ENCODE measurements around the gene CDKAL1. TPM values are rescaled to one million over a fixed set of nuclear protein-coding genes. Genes with fewer than 3 reads are reported as not detected.
"Not testable (repeated sequence)": the region's sequence is repeated elsewhere in the genome, so short reads cannot be mapped to it uniquely, and the experiment has no call there.

The CDKAL1 gene
- total and polyA plus RNA-seq, 2 of the 13 experiments (the other 11 are each of a cell fraction or from before 2014, with no cell fraction given) = 9.5 to 27.7 TPM

DNA sequence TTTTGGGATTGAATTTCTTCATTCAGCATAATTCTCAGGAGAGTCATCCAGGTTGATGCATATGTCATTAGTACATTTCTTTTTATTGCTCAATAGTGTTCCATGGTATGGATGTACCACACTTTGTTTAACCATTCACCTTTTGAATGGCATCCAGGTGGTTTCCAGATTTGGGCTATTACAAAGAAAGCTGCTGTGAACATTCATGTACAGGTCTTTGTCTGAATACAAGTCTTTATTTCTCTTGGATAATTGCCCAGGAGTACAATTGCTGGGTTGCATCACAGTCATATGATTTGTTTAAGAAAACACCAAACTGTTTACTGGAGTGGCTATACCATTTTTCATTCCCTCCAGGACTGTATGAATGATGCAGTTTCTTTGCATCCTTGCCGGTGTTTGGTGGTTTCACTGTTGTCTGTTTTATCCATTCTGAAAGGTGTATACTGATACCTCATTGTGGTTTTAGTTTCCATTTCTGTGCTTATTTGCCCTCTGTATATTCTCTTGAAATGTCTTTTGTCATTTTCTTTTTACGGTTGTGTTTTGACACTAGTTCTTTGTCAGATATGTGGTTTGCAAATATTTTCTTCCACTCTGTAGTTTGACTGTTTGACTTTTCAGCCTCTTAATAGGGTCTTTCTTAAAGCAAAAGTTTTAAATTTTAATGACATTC is 8.8 kb downstream of the CDKAL1 start (continued):
- TF ChIP-seq, protein P1, sequence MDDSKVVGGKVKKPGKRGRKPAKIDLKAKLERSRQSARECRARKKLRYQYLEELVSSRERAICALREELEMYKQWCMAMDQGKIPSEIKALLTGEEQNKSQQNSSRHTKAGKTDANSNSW (CRISPR knock-in tag; IDR thresholded peaks at IDR 0.05; ENCODE audit: borderline replicate concordance) = no peak

DNA sequence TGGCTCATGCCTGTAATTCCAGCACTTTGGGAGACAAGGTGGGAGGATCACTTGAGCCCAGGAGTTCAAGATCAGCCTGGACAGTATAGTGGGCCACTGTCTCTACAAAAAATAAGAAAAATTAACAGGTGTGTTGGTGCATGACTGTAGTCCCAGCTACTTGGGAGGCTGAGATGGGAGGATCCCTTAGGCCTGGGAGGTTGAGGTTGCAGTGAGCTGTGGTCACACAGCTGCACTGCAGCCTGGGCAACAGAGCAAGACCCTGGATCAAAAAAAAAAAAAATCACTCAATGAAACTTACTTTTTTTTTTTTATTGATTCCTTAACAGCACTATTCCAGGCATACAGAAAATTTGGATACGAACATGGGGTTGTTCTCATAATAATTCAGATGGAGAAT is 14.0 kb downstream of the CDKAL1 start:
- FAIRE-seq (no peak), DNase-seq (ENCODE audit: low spot score) (no peak), ATAC-seq (no peak)
- WGBS (ENCODE audit: low lambda C conversion rate) = 100% methylated on average over 1 of the region's 1 CpG
- H3K4me2 ChIP-seq (ENCODE audit: low read depth, low read length) = no peak overlapping the region
- H3K27me3 ChIP-seq (ENCODE audit: control insufficient read depth in 1 of 2, insufficient read depth in 2 of 2, low read length in 2 of 2) = no peaks in the 10 kb centered on the region
- no peak overlapping the region for H3K27ac ChIP-seq (ENCODE audit: extremely low read length, insufficient read depth, low read length)
- intact Hi-C loops (cut with micrococcal nuclease; ENCODE audit: unreplicated experiment) = no loop called here
- peaks cover under 1% of the 10 kb centered on the region for H3K4me1 ChIP-seq (ENCODE audit: insufficient read depth, low read length)
- H4K20me1 ChIP-seq (ENCODE audit: insufficient read depth, low read length) = no peaks in the 10 kb centered on the region
- TF ChIP-seq ZNF121 (CRISPR knock-in tag; IDR thresholded peaks at IDR 0.05) (0 out of 2 replicates have a peak, but pooled peaks have one; percentile 32), PTBP1 (IDR thresholded peaks at IDR 0.05; ENCODE audit: low read depth, low read length, poor library complexity, severe bottlenecking) (no peak)
- in situ Hi-C loops (cut with HindIII; ENCODE audit: extremely low pct_ligation_motif_present, low pct_unique_long_range_greater_than_20kb) = no loop called here
- peaks cover 4% of the 10 kb centered on the region for H3K79me2 ChIP-seq (ENCODE audit: insufficient read depth, low read length)
- no peak overlapping the region for H3K4me3 ChIP-seq (replicated peaks in 1 of 3; ENCODE audit: insufficient read depth in 1 of 3, low read depth in 2 of 3, low read length in 3 of 3)
- ChIA-PET POLR2A (no interaction called here), CTCF (ENCODE audit: low intra/inter-chr PET ratio, low total read pairs) (no interaction called here)
- H3K36me3 ChIP-seq (replicated peaks in 1 of 2; ENCODE audit: control insufficient read depth in 1 of 2, insufficient read depth in 2 of 2, low read length in 2 of 2) = peaks cover 10 to 49% of the 10 kb centered on the region in 2 experiments
- no TSS peak for BruUV-seq (replicated peaks)
- H2AFZ ChIP-seq (ENCODE audit: low read length) = no peak overlapping the region
- H3K9me3 ChIP-seq (ENCODE audit: low read length) = no peaks in the 10 kb centered on the region
- no peak overlapping the region for H3K9ac ChIP-seq (ENCODE audit: insufficient read depth, low read depth, low read length)

DNA sequence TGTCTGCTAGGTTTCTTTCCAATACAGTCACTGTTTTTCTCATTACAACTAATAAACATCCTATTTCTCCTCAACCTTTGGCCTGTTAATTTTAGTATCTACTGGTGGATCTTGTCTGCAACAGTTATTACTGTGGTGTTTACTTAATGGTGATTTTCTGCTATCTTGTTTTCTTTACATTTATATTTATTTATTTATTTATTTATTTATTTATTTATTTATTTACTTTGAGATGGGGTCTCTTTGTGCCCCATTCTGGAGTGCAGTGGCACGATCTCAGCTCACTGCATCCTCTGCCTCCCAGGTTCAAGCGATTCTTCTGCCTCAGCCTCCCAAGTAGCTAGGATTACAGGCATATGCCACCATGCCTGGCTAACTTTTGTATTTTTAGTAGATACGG is 15.1 kb downstream of the CDKAL1 start:
- H3K9ac ChIP-seq (ENCODE audit: insufficient read depth, low read depth, low read length); POLR2A ChIA-PET; H4K20me1 ChIP-seq (ENCODE audit: insufficient read depth, low read length); H3K9me3 ChIP-seq (ENCODE audit: low read length); H3K27ac ChIP-seq (ENCODE audit: extremely low read length, insufficient read depth, low read length); CTCF ChIA-PET (ENCODE audit: low intra/inter-chr PET ratio, low total read pairs); in situ Hi-C loops (cut with HindIII; ENCODE audit: extremely low pct_ligation_motif_present, low pct_unique_long_range_greater_than_20kb); DNase-seq (ENCODE audit: low spot score); H3K79me2 ChIP-seq (ENCODE audit: insufficient read depth, low read length); intact Hi-C loops (cut with micrococcal nuclease; ENCODE audit: unreplicated experiment); H3K4me1 ChIP-seq (ENCODE audit: insufficient read depth, low read length); BruUV-seq (replicated peaks); FAIRE-seq; H2AFZ ChIP-seq (ENCODE audit: low read length); ATAC-seq; H3K27me3 ChIP-seq (ENCODE audit: control insufficient read depth in 1 of 2, insufficient read depth in 2 of 2, low read length in 2 of 2); H3K4me3 ChIP-seq (replicated peaks in 1 of 3; ENCODE audit: insufficient read depth in 1 of 3, low read depth in 2 of 3, low read length in 3 of 3); H3K4me2 ChIP-seq (ENCODE audit: low read depth, low read length): not testable (repeated sequence)
- H3K36me3 ChIP-seq (replicated peaks in 1 of 2; ENCODE audit: control insufficient read depth in 1 of 2, insufficient read depth in 2 of 2, low read length in 2 of 2) = peaks cover 10 to 55% of the 10 kb centered on the region in 2 experiments
- 100% methylated on average over 3 of the region's 3 CpGs for WGBS (ENCODE audit: low lambda C conversion rate)
